ENCODE data around the gene TSKU.
"Not testable (repeated sequence)": the region's sequence is repeated elsewhere in the genome, so short reads cannot be mapped to it uniquely, and the experiment has no call there.

TSKU gene

DNA sequence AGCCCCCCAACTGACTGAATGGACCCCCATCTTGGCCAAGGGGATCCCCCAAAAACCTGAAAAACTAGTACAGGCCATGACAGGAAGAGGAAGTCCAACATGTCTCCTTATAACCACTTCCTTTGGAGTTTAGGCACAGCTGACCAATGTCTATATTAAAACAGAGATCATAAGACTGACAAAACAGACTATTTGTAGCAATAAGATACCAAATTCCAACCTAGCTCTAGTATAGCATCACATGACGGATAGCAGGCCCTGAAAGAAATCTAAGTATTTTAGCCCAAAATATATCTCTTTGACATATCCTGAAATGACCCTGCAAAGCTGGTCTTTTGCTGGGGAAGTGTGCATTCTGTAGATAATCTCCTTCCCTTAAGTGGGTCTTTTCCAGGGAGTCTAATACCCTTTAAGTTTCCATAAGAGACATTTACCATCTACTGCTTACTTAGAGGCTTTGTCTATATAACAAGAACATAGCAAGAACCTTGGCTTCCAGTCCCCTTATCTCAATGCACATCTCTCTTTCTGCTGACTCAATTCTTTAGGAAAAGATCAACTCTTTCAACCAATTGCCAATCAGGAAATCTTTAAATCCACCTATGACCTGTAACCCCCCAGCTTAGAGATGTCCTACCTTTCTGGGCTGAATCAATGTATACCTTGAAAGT lies 42.7 kb downstream of the TSKU start:
- peak overlapping the region; percentile 26 for H3K27ac ChIP-seq

DNA sequence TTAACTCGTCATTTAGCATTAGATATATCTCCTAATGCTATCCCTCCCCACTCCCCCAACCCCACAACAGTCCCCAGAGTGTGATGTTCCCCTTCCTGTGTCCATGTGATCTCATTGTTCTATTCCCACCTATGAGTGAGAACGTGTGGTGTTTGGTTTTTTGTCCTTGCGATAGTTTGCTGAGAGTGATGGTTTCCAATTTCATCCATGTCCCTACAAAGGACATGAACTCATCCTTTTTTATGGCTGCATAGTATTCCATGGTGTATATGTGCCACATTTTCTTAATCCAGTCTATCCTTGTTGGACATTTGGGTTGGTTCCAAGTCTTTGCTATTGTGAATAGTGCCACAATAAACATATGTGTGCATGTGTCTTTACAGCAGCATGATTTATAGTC lies 43.4 kb downstream of the TSKU start:
- not testable (repeated sequence) for H3K27ac ChIP-seq

More for the DNA sequence above, 42.7 kb downstream of the TSKU start:
- no peak for TF ChIP-seq CTCF (conservative IDR thresholded peaks at IDR 0.05)
- TF ChIP-seq ZFX (IDR thresholded peaks at IDR 0.05), result no peak

DNA sequence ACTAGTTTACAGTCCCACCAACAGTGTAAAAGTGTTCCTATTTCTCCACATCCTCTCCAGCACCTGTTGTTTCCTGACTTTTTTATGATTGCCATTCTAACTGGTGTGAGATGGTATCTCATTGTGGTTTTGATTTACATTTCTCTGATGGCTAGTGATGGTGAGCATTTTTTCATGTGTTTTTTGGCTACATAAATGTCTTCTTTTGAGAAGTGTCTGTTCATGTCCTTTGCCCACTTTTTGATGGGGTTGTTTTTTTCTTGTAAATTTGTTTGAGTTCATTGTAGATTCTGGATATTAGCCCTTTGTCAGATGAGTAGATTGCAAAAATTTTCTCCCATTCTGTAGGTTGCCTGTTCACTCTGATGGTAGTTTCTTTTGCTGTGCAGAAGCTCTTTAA lies 43.8 kb downstream of the TSKU start:
- not testable (repeated sequence) for H3K27ac ChIP-seq

DNA sequence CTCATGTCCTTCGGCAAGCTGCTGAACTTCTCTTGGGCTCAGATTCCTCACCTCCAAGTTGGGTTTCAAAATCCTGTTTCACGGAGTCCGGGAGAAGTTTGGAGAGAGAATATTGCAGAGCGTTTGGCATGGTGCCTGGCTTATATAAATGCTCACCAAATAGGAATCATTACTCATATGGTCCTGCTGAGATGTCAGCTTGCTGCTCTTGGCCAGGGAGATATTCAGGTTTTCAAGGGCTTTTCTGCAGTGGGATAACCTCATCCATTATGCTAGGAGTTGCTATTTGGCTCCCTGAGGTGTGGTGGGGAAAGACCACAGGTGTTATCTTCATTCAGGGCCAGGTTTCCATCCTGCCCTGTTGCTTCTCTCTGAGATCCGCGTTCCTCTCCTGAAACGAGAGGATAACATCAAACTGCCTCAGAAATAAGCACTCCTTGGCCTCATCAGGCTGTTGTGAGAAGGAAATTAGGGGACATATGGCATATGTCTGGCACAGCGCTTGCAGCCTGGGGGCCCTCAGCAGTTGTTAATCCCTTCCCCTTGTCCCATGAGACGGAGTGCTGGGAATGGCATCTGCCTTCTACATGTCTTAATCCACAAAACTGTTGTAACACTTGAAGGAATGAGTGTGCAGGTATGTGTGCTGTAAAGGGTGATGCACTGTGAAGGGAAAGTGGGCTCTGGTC lies 47.6 kb downstream of the TSKU start:
- no peak for TF ChIP-seq ZFX (IDR thresholded peaks at IDR 0.05)
- TF ChIP-seq CTCF (conservative IDR thresholded peaks at IDR 0.05), result no peak
- no peak overlapping the region for H3K27ac ChIP-seq

GRCh38 chr11:76831686-76832310 lies 48.6 kb downstream of the TSKU start:
- no peak overlapping the region for H3K27ac ChIP-seq
- TF ChIP-seq CTCF (conservative IDR thresholded peaks at IDR 0.05) (no peak), ZFX (IDR thresholded peaks at IDR 0.05) (no peak)

GRCh38 chr11:76832361-76832760 lies 49.2 kb downstream of the TSKU start:
- TF ChIP-seq CTCF (conservative IDR thresholded peaks at IDR 0.05), result no peak
- TF ChIP-seq ZFX (IDR thresholded peaks at IDR 0.05), result no peak
- H3K27ac ChIP-seq, result no peak overlapping the region

GRCh38 chr11:76834151-76834550 lies 51.0 kb downstream of the TSKU start:
- no peak overlapping the region for H3K27ac ChIP-seq
- TF ChIP-seq CTCF (conservative IDR thresholded peaks at IDR 0.05), result no peak
- no peak for TF ChIP-seq ZFX (IDR thresholded peaks at IDR 0.05)

DNA sequence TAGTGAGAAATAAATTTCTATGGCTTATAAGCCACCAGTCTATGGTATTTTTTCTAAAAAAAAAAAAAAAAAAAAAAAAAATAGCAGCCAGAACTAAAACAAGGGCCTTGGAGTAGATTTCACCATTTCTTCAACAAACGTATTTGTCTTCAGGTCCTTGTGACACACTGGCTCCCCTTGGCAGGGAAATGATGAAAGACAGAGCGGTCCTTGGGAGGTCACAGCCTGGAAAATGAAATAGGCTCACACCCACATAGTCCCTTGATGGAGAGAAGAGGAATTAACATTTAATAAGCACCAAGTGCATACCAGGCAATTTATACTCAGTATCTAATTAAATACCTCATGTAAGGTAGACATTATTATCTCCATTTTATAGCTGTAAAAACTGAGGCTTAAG lies 51.9 kb downstream of the TSKU start:
- TF ChIP-seq CTCF (conservative IDR thresholded peaks at IDR 0.05) (no peak), ZFX (IDR thresholded peaks at IDR 0.05) (no peak)
- H3K27ac ChIP-seq, result no peak overlapping the region
